Stimulated activated CD8-positive, alpha-beta memory T cell treated with anti-CD3 and anti-CD28 coated beads, Interleukin-7, amount 100 ng/mL, for 24 hours (primary cell): Measurements from ENCODE around the gene ACYP2.
"Not testable (repeated sequence)": the region's sequence is repeated elsewhere in the genome, so short reads cannot be mapped to it uniquely, and the experiment has no call there.

Experiments
- DNase-seq: peaks from one replicate; pipeline ENCODE4 v3.0.0-alpha.2; 2020; ENCODE audit warnings: low read depth

Gene ACYP2

GRCh38 chr2:54115284-54116137, at the start of gene ACYP2:
Gene ACYP2 (plus strand): TSS chr2:54115615.
- peak; percentile 85 for DNase-seq

DNA sequence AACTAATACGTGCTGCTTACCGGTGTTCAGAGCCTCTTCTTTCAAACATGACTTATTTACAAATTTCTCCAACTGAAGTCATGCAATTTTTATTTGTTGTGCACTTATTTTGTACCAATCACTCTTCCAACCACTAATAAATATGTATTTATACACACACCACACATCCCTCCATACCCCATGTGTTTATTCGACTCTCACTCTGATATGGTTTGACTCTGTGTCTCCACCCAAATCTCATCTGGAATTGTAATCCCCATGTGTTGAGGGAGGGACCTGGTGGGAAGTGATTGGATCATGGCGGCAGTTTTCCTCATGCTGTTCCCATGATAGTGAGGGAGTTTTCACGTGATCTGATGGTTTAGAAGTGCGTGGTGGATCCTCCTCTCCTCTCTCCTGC, 49.5 kb upstream of the ACYP2 start:
- DNase-seq = no peak

DNA sequence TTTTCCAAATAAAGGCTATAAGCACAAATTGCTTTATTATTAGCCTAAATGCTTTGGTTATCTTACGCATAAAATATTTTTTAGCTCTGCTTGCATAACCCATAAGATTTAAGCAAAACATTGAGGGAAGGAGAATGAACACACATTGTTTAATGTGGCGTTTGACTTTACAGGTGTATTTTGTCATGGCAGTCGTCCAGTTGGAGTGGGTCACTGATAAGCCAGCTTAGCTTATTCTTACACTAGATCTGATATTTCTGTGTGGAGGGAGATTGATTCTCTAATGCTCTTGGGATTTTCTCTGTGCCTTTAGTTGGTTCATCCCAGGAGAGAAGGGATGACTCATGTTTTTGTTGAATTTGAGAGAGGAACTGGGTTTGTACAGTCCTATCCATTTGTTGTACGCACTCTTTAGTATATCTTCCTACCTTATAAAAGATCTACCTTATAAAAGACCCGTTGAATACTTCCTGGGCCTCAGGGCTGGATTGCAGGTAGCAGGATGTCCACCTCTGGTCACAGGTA, 47.5 kb upstream of the ACYP2 start:
- no peak for DNase-seq

DNA sequence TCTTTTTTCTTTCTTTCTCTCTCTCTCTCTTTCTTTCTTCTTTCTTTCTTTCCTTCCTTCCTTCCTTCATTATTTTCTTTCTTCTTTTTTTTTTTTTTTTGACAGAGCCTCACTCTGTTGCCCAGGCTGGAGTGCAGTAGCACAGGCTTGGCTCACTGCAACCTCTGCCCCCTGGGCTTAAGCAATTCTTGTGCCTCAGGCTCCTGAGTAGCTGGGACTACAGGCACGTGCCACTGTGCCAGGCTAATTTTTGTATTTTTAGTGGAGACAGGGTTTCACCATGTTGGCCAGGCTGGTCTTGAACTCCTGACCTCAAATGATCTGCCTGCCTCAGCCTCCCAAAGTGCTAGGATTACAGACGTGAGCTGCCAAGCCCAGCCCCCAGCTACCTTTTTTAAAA, 42.9 kb upstream of the ACYP2 start:
- DNase-seq = not testable (repeated sequence)

DNA sequence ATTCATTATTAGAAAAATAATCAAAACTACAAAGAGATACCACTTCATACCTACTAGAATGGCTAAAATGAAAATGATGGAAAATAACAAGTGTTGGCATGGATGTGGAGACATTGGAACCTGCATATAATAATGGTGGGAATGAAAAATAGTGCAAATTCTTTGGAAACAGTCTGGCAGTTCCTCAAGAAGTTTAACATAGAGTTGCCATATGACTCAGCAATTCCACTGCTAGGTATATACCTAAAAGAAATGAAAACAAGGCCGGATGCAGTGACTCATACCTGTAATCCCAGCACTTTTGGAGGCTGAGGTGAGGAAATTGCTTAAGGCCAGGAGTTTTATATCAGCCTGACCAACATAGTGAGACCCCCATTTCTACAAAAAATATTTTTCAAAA, 41.6 kb upstream of the ACYP2 start:
- no peak for DNase-seq

DNA sequence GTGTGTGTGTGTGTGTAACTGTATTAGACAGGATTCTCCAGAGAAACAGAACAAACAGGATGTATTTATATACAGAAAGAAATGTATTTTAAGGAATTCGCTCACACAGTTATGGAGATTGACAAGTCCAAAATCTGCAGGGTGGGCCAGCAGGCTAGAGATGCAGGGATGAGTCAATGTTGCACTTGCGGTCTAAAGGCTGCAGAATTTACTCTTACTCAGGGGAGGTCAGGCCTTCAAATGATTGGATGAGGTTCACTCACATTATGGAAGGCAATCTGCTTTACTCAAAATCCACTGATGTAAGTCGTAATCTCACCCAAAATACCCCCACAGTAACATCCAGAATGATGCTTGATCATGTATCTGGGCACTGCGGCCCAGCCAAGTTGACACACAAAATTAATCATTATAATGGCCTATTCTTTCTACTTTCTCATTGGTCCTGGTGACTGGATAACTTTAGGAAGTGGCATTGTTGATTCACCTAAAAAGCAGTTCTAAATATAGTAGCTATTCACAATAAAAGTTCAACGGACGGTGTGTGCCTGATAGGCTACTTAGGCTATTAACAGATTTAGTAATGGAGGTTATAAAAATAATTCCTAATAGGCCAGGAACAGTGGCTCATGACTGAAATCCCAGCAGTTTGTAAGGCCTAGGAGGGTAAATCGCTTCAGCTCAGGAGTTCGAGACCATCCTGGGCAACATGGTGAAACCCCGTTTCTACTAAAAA, 40.6 kb upstream of the ACYP2 start:
- DNase-seq = no peak

DNA sequence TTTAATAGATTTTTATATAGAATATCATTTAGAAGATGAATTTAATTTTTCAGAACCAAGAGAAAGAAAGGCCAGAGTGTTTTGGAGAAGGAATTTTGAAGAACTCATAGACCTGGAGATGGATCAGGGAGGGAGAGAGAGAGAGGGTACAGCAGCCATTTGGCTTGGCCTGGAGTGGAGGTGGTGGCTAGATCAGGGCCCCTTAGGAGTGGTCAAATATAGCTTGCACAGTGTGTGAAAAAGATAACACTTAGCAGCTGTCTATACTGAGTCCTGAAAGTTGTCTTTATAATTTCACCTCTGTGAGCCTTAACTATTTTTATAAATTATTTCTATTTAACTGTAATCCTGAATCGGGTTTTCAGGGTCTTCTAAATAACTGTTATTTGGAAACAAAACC, 38.8 kb upstream of the ACYP2 start:
- no peak for DNase-seq

DNA sequence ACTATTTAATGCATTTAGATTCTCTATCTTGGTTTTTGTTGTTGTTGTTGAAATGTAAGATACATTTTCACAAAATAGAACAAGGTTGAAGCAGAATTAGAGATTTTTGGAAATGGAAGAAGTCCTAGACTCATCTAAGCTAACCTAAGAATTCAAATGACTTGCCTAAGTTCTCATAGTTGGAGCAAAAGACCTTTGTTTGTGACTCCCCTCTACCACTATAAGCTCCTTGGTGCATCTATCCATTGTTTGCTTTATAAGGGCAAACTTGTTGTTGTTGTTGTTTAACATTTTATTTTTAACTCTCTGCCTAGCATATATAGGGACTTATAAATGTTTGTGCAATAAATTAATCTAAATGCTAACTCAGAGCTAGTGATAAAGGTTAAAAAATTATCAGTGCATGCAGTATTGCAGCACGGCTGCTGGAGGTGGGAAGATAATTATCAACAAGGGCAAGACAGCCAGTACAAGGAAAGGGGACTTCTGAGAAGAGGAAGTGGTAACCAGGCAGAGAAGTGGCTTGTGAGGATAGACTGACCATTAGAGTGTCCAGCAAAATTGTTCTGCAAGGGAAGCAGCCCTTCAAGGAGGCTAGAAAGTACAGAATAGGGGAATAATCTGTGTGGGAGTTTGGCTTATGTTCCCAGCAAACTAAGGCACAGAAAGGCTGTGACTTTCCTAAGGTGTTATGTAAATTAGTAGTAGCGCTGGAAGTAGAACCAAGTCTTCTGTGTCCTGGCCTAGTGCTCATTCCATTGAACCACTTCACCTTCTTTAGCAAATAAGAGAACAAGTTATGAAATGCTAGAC, 38.1 kb upstream of the ACYP2 start:
- no peak for DNase-seq

- no peak for DNase-seq
These were observed 36.1 kb upstream of the ACYP2 start for GRCh38 chr2:54079331-54079730.

DNA sequence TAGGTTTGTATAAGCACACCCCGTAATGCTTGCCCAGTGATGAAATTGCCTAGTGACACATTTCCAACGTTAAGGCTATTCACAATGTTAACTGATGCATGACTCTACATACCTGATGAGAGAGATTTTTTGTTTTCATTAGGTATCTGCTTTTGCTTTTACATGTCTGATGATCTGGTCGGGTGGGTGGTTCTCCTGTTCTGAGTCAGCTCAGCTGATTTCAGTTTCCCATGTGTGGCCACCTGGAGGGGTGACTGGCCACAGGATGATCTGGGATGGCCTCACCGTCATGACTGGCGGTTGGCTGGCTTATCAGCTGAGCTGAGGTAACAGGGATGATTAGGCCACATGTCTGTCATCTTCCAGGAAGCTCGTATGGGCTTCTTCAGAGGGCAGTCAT, 33.8 kb upstream of the ACYP2 start:
- DNase-seq = peak; percentile 13

GRCh38 chr2:54083021-54083420, 32.4 kb upstream of the ACYP2 start:
- no peak for DNase-seq

DNA sequence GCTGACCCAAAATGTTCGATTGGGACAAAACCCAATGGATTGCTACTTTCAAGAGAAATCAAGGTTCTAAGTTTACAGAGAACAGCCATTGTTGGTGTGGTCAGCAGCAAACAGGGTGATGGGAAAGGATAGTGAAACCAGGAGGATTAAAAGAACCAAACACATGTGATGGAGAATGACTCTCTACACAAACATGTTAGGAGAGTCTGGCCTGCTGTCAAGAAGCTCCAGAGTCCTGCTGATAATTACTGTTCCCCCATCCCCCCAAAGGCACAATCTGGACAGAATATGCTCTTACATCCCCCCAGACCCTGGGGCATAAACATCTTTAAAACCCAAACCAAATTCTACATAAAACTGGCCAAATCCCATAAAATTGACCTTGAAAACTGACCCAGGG, 32.0 kb upstream of the ACYP2 start:
- DNase-seq = no peak

DNA sequence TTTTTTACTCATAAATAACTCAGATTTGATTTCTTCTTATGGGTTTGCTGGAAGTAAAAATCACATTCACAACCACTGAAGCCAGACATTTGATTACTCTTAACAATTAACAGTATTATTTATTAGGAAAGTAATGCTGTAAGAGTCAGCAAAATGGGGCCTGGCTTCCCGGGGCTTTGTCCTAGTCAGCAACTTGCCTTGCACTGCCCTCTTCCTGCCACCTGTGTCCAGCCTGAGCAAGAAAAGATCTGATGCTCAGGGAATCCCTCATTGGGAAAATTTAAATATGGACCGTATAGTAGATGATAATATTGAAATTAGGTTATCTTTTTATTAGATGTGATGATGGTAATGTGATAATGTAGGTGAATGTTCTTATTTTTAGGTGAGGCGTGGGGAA, 30.8 kb upstream of the ACYP2 start:
- DNase-seq = no peak

GRCh38 chr2:54085069-54085468, 30.3 kb upstream of the ACYP2 start:
- DNase-seq = no peak

GRCh38 chr2:54086157-54086556, 29.3 kb upstream of the ACYP2 start:
- no peak for DNase-seq

DNA sequence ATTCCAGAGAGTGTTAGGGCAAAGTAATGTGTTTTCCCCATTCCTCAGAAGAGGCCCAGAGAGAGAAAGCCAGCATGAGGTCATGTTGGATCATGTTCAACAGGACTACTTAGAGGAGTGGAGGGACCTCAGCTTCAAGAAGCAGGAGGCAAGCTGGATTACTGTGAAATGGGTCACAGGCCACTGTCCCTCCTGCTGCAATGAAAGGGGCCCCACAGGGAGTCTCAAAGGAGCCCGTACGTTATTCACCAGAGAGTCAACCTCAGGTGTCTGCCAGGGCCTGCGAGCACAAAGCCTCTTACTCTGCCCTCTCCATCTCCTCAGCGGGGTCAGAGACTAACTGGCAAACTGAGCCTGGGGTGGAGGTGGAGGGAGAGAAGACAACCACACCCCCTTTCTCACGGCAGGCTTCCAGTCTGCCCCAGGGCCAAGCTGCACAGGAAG, 27.2 kb upstream of the ACYP2 start:
- DNase-seq = no peak

GRCh38 chr2:54088719-54089118, 26.7 kb upstream of the ACYP2 start:
- DNase-seq = no peak

DNA sequence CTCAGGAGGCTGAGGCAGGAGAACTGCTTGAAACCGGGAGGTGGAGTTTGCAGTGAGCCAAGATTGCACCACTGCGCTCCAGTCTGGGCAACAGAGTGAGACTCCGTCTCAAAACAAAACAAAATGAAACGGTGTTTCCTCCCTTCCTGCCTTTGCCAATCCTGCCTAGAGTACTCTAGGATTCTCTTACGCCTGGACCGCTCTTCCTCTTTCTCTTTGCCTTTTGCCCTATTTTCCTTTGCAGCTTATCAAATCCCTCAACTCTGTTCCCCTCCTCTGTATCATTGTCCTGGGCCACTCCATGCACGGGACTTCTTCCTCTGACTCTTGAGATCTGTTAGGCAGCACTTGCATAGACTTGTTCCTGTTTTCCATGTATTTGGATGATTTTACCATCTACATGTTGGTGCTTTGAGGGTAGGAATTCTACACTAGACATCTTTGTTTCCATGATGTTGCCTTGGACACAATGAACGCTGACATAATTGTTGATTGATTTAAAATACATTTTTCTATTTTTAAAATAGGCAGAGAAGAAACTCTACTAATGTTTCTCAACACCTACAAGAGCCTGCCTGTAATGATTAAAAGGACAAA, 24.8 kb upstream of the ACYP2 start:
- no peak for DNase-seq

DNA sequence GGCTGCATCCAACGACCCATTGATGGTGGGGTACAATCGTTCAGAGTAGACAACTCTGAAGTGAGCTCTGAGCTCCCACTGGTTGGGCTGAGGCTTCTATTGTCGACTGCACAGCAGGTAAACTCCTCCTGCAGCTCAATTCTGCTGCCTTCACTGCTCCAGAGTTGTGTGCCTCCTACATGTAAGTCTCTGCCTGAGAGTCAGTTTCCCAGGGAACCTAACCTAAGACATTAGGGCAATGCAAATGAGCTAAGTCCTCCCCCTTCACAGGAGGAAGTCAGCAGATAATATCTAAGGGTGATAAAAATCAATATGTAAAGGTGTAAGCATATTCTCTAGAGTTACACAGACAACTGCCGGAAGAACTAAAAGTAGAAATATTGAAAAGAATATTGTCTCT, 22.5 kb upstream of the ACYP2 start:
- no peak for DNase-seq

DNA sequence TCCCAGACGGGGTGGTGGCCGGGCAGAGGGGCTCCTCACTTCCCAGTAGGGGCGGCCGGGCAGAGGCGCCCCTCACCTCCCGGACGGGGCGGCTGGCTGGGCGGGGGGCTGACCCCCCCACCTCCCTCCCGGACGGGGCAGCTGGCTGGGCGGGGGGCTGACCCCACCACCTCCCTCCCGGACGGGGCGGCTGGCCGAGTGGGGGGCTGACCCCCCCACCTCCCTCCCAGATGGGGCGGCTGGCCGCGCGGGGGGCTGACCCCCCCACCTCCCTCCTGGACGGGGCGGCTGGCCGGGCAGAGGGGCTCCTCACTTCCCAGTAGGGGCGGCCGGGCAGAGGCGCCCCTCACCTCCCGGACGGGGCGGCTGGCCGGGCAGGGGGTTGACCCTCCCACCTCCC, 20.0 kb upstream of the ACYP2 start:
- not testable (repeated sequence) for DNase-seq

DNA sequence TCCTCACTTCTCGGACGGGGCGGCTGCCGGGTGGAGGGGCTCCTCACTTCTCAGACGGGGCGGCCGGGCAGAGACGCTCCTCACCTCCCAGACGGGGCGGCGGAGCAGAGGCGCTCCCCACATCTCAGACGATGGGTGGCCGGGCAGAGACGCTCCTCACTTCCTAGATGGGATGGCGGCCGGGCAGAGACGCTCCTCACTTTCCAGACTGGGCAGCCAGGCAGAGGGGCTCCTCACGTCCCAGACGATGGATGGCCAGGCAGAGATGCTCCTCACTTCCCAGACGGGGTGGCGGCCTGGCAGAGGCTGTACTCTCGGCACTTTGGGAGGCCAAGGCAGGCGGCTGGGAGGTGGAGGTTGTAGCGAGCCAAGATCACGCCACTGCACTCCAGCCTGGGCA, 19.3 kb upstream of the ACYP2 start:
- DNase-seq = not testable (repeated sequence)

- no peak for DNase-seq
These were observed 18.3 kb upstream of the ACYP2 start for GRCh38 chr2:54097124-54097523.
